GM19023 (cell line): Measurements from ENCODE around the gene SLC4A8.

ENCODE experiments used
- ATAC-seq: cut with Tn5 transposase; IDR thresholded peaks from one replicate; pipeline ENCODE4 v1.9.1; 2021; ENCODE audit warnings: mild to moderate bottlenecking, moderate library complexity; ENCODE audit not compliant: unreplicated experiment

The SLC4A8 gene

DNA sequence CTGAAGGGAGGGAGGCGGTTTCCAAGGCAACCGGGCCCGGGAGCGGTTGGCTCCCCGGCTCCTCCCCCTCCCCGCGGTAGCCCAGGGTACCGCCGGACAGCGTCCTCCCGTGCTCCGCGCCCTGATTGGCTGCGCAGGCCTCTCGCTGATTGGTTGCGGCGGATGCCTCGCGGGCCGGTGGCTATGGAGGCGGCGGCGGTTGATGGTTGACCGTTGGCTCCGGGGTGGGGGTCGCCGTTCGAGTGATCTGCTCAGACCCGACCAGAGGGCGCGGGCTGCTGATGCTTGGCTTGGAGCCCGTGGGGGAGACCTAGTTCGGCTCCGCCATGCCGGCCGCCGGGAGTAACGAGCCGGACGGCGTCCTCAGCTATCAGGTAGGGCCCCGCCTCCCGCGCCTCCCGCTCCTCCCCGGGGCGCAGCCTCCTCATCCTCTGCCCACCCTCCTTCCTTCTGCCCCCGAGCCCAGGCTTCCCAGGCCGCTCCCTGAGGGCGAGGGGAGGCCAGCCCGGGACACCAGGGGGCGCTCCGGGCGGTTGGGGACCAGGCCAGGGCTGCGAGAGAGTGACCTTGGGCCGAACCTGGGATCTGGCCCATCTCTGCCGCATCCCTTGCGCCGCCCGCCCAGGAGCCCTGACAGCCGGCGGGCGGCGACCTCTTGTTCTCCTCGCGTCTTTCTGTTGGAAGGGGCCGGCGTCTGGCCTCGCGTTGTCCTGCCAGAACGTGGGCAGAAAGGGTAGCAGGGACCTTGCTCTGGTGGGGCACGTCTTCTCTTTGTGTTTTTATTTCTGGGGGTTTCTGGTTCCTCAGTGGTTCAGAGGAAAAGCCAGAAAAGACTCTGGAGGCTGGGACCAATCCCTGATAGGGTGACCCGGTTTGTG is at the start of gene SLC4A8:
TSS of gene SLC4A8 (plus strand) at position 170 of the 878 bp plus-strand sequence. CDS start at position 327, 157 bp downstream.
- ATAC-seq: peak; percentile 97

GRCh38 chr12:51374856-51375255 is 49.8 kb upstream of the SLC4A8 start:
- ATAC-seq: no peak

- ATAC-seq: no peak
Observed at GRCh38 chr12:51377099-51377984, 47.3 kb upstream of the SLC4A8 start.

DNA sequence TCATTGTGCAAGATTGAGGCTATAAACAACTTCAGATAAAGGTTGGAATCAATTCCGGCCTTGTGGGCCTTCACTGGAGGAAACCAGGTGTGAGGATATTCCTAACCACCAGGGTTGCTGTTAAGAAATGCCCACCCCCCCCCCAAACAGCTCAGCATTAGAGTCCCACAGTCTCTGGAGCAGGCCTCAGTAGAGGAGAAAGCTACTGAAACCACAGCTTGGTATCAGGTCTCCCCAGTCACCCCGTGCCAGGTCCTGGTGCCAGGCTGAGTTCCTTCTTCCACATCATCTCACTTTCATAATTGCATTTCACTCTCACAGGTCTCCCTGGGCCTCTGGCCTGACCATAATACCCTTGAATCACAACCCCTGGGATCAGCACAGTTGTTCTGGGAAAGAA is 45.9 kb upstream of the SLC4A8 start:
- ATAC-seq: no peak

DNA sequence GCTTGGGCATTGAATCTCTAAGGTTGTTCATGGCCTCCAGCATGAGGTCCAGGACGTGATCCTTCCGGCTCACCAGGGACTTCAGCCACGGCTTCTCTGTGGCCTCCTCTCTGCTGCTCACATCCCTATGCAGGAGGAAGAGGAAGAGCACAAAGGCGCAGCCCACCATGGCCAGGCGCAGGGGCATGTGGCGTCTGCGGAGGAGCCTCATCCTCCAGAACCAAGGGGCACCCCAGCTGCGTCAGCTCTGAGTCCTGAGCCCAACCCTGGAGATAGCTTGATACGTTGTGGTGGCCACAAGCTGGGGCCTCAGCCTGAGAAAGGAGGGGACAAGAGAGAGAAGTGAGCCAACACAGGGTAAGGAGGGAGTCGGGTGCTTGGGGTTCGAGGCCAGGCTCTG is 45.1 kb upstream of the SLC4A8 start:
- no peak for ATAC-seq

DNA sequence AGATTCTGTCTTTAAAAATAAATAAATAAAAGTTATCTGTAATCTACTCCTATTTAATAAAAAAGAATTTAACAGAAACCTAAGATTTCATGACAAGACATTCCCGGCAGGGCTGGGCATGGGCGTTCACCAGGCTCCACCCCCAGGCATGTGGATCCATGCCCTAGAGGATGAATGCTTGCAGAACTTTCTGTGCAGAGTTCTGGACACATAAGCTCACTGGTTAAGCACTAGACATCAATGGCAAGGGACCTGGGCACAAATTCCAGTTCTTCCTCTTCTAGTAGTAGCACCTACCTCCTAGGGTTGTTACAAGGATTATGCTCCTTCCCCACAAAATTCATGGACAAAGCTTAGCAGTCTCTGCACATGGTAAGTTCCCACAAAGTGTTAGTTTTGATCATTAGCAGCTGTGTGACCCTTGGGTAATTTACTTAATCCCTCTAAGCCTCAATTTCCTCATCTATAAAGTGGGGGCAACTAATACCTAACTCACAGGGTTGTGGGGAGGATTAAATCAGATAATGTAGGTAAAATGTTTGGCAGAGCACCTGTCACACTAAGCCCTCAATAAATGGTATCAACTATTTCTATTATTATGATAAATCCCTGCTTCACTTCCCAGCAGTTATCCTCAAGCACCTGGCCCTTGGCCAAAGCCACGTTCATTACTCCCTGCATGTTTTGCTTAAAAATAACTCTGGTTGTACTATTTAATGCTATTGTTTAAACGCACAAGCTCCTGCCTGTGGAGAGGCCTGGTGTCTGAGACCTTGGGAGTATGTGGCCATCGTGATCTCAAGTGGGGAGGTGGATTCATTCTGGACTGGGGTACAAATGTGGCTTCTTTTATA is 43.2 kb upstream of the SLC4A8 start:
- no peak for ATAC-seq

DNA sequence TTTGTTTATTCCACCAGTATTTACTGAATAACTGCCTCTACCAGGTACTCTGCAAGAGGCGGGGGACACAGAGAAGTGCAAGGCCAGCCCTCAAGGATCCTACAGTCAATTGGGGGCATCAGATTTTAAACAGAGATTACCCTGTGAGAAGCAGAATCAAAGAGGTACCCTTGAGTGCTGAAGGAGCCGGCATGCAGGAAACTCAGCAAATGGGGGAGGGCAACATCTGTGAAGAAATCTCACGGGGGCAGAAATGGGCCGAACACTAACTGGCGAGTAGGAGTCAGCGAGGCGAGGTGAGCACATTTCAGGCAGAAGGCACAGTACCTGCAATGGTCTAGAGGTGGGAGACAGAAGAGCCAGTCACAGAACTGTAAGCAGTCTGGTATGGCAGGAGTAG is 42.5 kb upstream of the SLC4A8 start:
- ATAC-seq: no peak

GRCh38 chr12:51383269-51383905 is 41.2 kb upstream of the SLC4A8 start:
- no peak for ATAC-seq

GRCh38 chr12:51386351-51386750 is 38.3 kb upstream of the SLC4A8 start:
- no peak for ATAC-seq

GRCh38 chr12:51388069-51388799 is 36.4 kb upstream of the SLC4A8 start:
- ATAC-seq: no peak

DNA sequence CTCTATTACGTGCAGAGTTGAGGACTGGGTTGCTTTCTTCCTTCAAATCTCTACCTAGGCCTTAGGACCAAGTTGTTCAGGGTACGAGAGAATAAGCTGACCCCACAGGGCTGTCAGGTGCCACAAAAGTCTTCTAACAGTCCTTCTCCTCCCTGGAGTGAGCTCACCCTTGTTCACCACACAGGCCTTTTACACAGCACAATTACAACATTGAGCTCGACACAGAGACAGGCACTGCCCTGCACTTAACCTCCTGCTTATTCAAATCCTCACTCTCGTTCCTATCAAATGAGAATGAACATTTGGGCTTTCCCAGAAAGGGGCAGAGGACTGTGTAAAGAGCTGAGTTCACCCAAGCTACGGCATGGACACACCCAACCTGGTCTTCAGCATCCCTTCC is 35.8 kb upstream of the SLC4A8 start:
- ATAC-seq: no peak

DNA sequence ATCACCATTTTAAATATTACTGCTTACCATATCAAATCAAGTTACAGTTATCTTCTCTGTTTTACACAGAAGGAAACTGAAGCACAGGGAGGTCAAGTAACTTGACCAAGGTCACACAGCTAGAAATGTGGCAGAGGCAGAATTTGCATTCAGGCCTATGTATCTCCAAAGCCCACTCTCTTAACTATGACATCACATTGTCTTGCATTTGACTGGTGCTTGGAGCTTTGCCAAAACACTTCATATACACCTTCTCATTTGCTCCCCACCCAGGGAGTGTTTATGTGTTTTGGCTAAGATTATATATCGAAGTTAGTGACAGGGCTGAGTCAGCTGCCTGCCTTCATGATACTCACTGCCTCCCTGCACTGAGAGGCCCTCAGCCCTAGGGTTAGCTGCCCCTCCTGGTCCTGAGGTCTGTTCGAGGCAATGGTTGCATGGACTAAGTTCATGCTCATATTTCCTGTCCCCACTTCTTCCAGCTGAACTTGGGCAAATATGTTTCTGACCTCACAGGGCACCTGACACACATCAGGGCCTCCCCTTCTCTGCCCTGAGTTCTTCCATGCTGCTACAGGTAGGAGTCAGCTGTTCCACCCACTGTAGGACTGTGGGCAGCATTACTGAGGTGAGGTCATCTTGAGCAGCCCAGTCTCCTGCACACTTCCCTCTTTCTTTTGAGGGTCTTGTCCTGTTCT is 35.2 kb upstream of the SLC4A8 start:
- no peak for ATAC-seq

GRCh38 chr12:51390457-51390856 is 34.2 kb upstream of the SLC4A8 start:
- ATAC-seq: no peak

GRCh38 chr12:51390891-51391282 is 33.7 kb upstream of the SLC4A8 start:
- ATAC-seq: peak; percentile 19

DNA sequence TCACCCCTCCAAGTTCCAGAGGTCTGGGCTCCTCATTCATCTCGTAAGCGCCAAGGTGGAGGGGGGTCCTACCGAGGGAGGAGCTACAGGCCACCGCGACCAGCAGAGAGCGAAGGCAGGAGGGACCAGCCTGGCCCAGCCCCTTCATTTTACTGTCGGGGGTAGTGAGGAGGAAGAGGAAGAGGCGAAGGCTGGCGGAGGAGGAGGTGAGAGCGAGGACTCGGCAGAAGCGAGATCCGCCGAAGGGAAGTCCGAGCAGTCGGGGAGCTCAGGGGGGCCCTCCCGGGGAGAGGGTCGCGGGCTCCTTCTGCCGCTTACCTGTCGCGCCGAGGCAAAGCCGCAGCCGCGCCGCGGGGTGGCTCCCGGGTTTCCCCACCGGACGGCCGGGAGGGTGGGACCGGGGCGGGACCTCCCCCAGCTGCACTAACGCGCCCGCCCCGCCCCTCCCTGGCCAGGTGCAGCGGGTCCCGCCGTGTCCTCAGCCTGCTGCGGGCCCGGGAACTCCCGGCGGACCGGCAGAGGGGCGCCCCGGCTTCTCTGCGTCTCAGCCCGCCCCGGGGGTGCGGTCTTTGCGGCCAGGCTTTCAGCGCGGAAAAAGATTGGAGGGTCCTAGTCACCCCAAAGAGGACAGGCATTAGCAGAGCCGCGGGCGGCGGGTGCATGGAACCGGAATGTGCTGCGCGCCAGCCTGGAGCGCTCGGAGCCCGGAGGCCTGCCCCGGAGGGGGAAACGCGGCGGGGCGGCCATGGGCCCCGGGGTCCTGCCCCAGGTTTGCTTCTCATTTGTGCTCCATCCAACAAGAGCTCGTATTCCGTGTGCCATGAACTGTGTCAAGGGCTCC is 33.1 kb upstream of the SLC4A8 start, which contains the start of gene GALNT6:
TSS of gene GALNT6 (minus strand) at position 124 of the 841 bp plus-strand sequence. CDS start 11,625 bp downstream, outside the sequence.
- ATAC-seq: peak; percentile 57

DNA sequence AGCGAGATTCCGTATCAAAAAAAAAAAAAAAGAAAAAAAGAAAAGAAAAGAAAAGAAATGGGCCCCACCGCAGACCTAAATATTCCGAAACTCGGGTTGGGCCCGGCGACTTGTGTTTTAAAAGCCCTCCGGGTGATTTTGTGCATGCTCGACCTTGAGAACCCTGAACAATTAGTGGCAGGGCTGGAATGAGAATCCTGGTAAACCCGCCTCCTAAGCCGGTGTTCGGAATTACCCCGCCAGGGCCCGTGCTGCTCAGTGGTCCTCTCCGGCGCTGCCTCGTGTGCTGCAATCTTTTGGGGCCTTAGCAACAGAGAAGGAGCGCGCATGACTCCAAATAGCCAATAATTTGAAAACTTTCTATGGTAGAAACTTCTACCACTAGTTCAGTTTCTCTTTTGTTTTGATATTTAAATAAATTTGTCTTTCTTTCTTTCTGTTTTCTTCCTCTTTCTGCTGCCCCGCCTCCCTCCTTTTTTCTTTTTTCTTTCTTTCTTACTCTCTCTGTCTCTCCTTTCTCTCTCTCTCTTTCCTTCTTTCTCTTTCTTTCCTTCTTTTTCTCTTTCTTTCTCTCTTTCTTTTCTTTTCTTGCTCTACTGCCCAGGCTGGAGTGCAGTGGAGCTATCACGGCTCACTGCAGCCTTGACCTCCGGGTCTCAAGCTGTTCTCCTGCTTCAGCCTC is 31.9 kb upstream of the SLC4A8 start:
- peak; percentile 33 for ATAC-seq
